ENCODE data around the gene COL18A1.

The COL18A1 gene

GRCh38 chr21:45505416-45506021, 100.6 kb downstream of the COL18A1 start:
- no peaks in the 10 kb centered on the region for H3K9me3 ChIP-seq
- H3K36me3 ChIP-seq (replicated peaks), result no peaks in the 10 kb centered on the region
- no peaks in the 10 kb centered on the region for H3K27me3 ChIP-seq (ENCODE audit: low read depth)
- no peak overlapping the region for H3K4me3 ChIP-seq
- in situ Hi-C loops (cut with MboI; ENCODE audit: low sequenced_read_pairs), result no loop called here
- DNase-seq (ENCODE audit: low spot score in 2 of 2), result no peak
- no peaks in the 10 kb centered on the region for H3K4me1 ChIP-seq

- Histone ChIP-seq H3K4me3 (no peak overlapping the region), H3K27me3 (ENCODE audit: low read depth) (no peaks in the 10 kb centered on the region), H3K9me3 (no peaks in the 10 kb centered on the region), H3K36me3 (replicated peaks) (no peaks in the 10 kb centered on the region), H3K4me1 (no peaks in the 10 kb centered on the region)
- peak; percentile 5 to 42 for DNase-seq (ENCODE audit: low spot score in 2 of 2)
- in situ Hi-C loops (cut with MboI; ENCODE audit: low sequenced_read_pairs), result no loop called here
These were observed 101.4 kb downstream of the COL18A1 start for GRCh38 chr21:45506241-45506817.

- Histone ChIP-seq H3K36me3 (replicated peaks) (peaks cover 2% of the 10 kb centered on the region; the same call in 1 of the 2 replicates), H3K9me3 (no peaks in the 10 kb centered on the region)
These were observed 102.0 kb downstream of the COL18A1 start for GRCh38 chr21:45506836-45507522.

GRCh38 chr21:45507523-45507875, 102.5 kb downstream of the COL18A1 start:
- no peak overlapping the region for H3K4me3 ChIP-seq
- H3K27me3 ChIP-seq (ENCODE audit: low read depth), result no peaks in the 10 kb centered on the region
- no peaks in the 10 kb centered on the region for H3K4me1 ChIP-seq
- peaks cover 2% of the 10 kb centered on the region; the same call in 1 of the 2 replicates for H3K36me3 ChIP-seq (replicated peaks)
- no peak for DNase-seq (ENCODE audit: low spot score in 2 of 2)
- in situ Hi-C loops (cut with MboI; ENCODE audit: low sequenced_read_pairs), result no loop called here
- H3K9me3 ChIP-seq, result no peaks in the 10 kb centered on the region

More at GRCh38 chr21:45506836-45507522, 102.0 kb downstream of the COL18A1 start:
- Histone ChIP-seq H3K27me3 (ENCODE audit: low read depth) (no peaks in the 10 kb centered on the region), H3K4me1 (no peaks in the 10 kb centered on the region), H3K4me3 (no peak overlapping the region)
- in situ Hi-C loops (cut with MboI; ENCODE audit: low sequenced_read_pairs), result no loop called here
- no peak for DNase-seq (ENCODE audit: low spot score in 2 of 2)

GRCh38 chr21:45507888-45508508, 103.0 kb downstream of the COL18A1 start:
- Histone ChIP-seq H3K36me3 (replicated peaks) (peaks cover 3% of the 10 kb centered on the region), H3K27me3 (ENCODE audit: low read depth) (no peaks in the 10 kb centered on the region), H3K4me3 (no peak overlapping the region), H3K4me1 (no peaks in the 10 kb centered on the region), H3K9me3 (no peaks in the 10 kb centered on the region)
- no peak for DNase-seq (ENCODE audit: low spot score in 2 of 2)
- in situ Hi-C loops (cut with MboI; ENCODE audit: low sequenced_read_pairs), result no loop called here

GRCh38 chr21:45508607-45509565, 103.9 kb downstream of the COL18A1 start:
- in situ Hi-C loops (cut with MboI; ENCODE audit: low sequenced_read_pairs), result no loop called here
- peaks cover 12% of the 10 kb centered on the region for H3K36me3 ChIP-seq (replicated peaks)
- no peaks in the 10 kb centered on the region for H3K27me3 ChIP-seq (ENCODE audit: low read depth)
- H3K4me1 ChIP-seq, result no peaks in the 10 kb centered on the region
- DNase-seq (ENCODE audit: low spot score in 2 of 2), result no peak
- no peaks in the 10 kb centered on the region for H3K9me3 ChIP-seq
- no peak overlapping the region for H3K4me3 ChIP-seq

GRCh38 chr21:45509566-45510465, 104.9 kb downstream of the COL18A1 start:
- Histone ChIP-seq H3K4me1 (no peaks in the 10 kb centered on the region), H3K4me3 (no peak overlapping the region), H3K36me3 (replicated peaks) (peaks cover 22% of the 10 kb centered on the region), H3K9me3 (no peaks in the 10 kb centered on the region), H3K27me3 (ENCODE audit: low read depth) (no peaks in the 10 kb centered on the region)
- DNase-seq (ENCODE audit: low spot score in 2 of 2), result no peak
- in situ Hi-C loops (cut with MboI; ENCODE audit: low sequenced_read_pairs), result no loop called here

- in situ Hi-C loops (cut with MboI; ENCODE audit: low sequenced_read_pairs), result no loop called here
- no peaks in the 10 kb centered on the region for H3K27me3 ChIP-seq (ENCODE audit: low read depth)
- H3K4me1 ChIP-seq, result no peaks in the 10 kb centered on the region
- no peak overlapping the region for H3K4me3 ChIP-seq
- no peak for DNase-seq (ENCODE audit: low spot score in 2 of 2)
- peaks cover 27% of the 10 kb centered on the region for H3K36me3 ChIP-seq (replicated peaks)
- H3K9me3 ChIP-seq, result no peaks in the 10 kb centered on the region
These were observed 105.5 kb downstream of the COL18A1 start for GRCh38 chr21:45510466-45510955.

- Histone ChIP-seq H3K27me3 (ENCODE audit: low read depth) (no peaks in the 10 kb centered on the region), H3K36me3 (replicated peaks) (peaks cover 29% of the 10 kb centered on the region), H3K4me1 (no peaks in the 10 kb centered on the region), H3K9me3 (no peaks in the 10 kb centered on the region), H3K4me3 (no peak overlapping the region)
- no peak for DNase-seq (ENCODE audit: low spot score in 2 of 2)
- in situ Hi-C loops (cut with MboI; ENCODE audit: low sequenced_read_pairs), result no loop called here
These were observed 106.0 kb downstream of the COL18A1 start for GRCh38 chr21:45511007-45511406.

- H3K27me3 ChIP-seq (ENCODE audit: low read depth), result no peaks in the 10 kb centered on the region
- H3K4me3 ChIP-seq, result no peak overlapping the region
- H3K9me3 ChIP-seq, result no peaks in the 10 kb centered on the region
- peaks cover 38% of the 10 kb centered on the region for H3K36me3 ChIP-seq (replicated peaks)
- no peaks in the 10 kb centered on the region for H3K4me1 ChIP-seq
- no peak for DNase-seq (ENCODE audit: low spot score in 2 of 2)
- in situ Hi-C loops (cut with MboI; ENCODE audit: low sequenced_read_pairs), result no loop called here
These were observed 106.9 kb downstream of the COL18A1 start for GRCh38 chr21:45511661-45512431.

- in situ Hi-C loops (cut with MboI; ENCODE audit: low sequenced_read_pairs), result no loop called here
- H3K9me3 ChIP-seq, result no peaks in the 10 kb centered on the region
- DNase-seq (ENCODE audit: low spot score in 2 of 2), result no peak
- H3K27me3 ChIP-seq (ENCODE audit: low read depth), result no peaks in the 10 kb centered on the region
- H3K36me3 ChIP-seq (replicated peaks), result peaks cover 39% of the 10 kb centered on the region
- no peak overlapping the region for H3K4me3 ChIP-seq
- H3K4me1 ChIP-seq, result no peaks in the 10 kb centered on the region
These were observed 107.6 kb downstream of the COL18A1 start for GRCh38 chr21:45512626-45513002.
